NCI-H2029 (cell line): ENCODE data around the gene TMEM44.
A peak's percentile ranks its signal among the peaks of the same experiment; 100 is the strongest.
"Not testable (repeated sequence)": the region's sequence is repeated elsewhere in the genome, so short reads cannot be mapped to it uniquely, and the experiment has no call there.

Experiments
- DNase-seq: peaks from one replicate; lab custom pipeline; 2025; lab: John Stamatoyannopoulos, UW

Gene TMEM44

DNA sequence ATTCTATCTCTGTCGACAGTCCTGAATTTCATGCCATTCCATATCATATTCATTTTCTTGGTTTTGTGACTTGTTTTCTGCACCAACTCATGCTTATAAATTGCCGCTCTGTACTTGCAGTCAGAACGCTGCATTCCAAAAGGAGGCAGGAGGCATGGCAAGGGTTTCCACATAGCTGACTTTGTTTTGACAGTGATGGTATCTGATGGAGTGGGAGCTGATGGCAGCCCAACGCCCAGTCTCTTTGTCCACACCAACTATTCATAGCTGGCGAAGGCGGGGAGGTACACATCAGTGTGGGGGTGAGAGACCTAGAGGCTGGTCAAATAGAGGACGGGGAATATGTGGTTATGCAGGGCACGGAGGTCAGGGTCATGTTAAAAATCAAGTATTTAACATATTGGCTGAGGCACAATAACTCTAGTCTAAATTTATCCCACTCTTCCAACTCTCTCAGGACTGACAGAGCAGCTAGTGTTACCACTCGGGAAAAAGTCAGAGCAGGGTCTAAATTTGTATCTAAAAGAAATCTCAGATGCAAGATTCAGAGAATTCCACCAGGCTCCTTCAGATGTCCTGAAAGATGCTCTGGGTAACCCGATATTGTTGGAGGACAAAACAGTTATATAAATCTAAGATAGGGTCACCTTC, 78.6 kb downstream of the TMEM44 start:
- no peak for DNase-seq

DNA sequence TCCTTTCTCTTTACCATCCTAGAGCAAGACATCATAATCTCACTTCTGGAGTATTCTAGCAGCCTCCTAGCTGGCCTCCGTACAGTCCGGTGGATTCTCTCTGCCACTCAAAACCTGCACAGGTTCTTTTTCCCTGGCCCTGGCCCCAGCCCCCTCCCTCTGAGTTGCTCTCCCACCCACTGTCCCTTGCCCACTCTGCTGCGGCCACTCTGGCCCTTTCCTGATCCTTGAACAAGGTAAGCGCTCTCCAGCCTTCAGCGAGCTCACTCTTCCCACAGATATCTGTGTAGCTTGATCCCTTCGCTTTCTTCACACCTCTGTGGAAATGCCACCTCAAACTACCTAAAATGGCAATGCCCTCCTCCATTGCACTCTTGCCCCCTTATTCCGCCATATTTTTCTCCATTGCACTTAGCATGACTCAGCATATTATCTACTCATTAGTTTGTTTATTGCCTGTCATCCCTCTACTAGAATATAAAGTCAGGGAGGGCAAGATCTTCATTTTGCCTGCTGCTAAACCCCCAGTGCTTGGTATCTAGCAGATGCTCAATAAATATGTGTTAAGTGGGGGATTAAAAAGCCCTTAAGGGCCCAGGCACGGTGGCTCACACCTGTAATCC, 80.8 kb downstream of the TMEM44 start:
- no peak for DNase-seq

DNA sequence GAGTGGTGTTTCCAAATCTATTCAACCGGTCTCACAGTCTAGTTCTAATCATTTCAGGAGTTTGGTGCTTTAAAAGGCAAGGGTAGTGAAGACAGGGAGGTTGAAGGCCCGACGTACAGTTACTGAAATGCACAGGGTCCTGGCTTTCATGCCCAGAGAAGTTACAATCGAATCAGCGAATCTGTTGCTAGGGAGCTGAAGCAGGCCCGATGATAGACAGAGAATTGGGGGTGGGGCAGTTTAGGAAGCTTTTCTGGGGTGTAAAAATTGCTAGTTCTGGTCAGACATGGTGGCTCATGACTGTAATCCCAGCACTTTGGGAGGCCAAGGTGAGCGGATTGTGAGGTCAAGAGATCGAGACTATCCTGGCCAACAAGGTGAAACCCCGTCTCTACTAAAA, 83.4 kb downstream of the TMEM44 start:
- no peak for DNase-seq

DNA sequence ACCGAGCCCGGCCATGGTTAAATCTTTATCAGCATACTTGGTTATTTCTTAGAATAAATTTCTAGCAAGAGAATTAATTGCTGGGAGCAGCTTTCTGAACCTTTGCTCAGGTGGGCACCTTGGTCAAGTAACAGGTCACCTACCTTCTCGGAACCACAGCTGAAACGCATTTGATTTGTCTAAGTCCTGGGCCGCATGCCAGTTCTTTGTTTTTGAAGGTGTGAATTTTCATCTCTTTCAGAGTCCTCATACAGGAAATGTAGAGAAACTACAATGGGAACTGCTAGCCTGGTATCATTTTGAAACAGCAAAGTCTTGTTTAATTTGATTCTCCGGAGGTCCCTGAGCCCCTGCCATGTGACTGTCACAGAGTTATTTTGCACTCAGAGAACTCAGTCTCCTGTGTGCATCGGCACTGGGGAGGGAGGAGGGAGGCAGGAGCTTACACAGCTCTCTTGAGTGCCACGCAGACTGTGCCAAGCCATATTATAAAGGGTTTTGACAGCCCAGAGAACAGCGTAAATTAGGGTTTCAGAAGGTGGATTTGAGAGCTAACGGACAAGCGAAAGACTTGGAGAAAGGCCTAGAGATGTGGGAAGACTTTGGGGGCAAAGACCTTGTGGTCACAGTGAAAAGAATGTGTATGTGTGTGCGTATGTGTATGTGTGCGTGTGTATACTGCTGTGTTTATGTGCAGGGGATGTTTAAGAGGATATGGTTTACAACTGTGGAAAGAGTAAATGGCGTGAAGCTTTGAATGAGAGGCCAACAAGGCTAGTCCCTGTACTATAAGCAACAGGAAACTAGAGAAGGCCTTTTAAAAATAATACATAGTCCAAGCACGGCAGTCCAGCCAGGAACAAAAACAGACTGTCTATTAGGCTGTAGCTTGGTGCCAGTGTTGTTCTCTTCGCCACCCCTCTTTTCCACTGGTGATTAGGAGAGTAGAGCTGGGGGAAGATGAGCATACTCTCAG, 84.6 kb downstream of the TMEM44 start:
- peak; percentile 57 for DNase-seq

DNA sequence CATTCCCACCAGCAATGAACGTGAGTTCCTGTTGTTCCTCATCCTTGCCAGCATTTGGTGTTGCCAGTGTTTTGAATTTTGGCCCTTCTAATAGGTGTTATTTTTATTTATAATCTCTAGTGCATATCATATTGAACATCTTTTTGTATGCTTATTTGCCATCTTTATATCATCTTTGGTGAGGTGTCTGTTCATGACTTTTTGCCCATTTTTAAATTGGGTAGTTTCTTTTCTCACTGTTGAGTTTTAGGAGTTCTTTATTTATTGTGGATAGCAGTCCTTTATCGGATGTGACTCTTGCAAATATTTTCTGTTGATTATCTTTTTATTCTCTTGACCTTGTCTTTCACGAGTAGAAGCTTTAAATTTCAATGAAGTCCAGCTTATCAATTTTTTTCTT, 86.2 kb downstream of the TMEM44 start:
- DNase-seq: no peak

DNA sequence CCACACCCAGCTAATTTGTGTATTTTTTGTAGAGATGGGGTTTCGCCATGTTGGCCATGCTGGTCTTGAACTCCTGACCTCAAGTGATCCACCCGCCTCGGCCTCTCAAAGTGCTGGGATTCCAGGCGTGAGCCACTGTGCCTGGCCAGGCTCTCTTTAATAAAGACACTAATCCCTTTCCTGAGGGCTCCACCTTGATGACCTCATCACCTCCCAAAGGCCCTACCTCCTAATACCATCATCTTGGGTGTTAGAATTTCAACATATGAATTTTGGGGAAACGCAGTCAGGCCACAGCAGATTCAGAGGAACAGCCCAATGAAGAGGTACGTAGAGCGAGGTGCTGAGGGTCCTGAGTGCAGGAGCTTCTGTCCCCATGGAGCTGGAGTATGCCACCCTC, 87.7 kb downstream of the TMEM44 start:
- DNase-seq: not testable (repeated sequence)

DNA sequence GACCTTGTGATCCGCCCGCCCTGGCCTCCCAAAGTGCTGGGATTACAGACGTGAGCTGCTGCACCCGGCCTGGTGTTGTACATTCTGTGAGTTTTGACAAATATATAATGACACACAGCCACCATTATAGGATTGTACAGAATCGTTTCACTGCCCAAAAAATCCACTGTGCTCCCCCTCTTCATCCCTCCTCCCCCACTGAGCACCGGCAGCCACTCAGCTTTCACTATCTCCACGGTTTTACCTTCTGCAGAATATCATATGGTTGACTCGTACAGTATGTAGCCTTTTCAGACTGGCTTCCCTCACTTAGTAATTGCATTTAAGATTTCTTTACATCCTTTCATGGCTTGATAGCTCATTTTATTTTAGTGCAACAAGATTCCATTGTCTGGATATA, 89.7 kb downstream of the TMEM44 start:
- no peak for DNase-seq

DNA sequence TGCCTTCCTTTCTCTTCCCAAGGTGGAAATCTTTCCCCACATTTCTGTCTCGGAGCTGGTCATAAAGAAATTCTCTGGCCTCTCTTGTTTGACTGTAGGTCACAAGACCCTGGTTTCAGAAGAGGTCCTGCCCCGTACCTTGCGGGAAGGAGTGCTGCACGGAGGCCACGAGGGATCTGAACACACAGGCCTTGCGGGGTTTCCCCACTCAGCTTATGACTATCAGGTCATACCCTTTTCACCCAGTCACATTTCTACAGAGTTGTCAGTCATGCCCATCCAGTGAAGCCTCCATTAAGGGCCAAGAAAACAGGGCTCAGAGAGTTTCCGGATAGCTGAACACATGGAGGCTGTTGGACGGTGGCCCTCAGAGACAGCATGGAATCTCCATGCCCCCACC, 91.7 kb downstream of the TMEM44 start:
- no peak for DNase-seq

DNA sequence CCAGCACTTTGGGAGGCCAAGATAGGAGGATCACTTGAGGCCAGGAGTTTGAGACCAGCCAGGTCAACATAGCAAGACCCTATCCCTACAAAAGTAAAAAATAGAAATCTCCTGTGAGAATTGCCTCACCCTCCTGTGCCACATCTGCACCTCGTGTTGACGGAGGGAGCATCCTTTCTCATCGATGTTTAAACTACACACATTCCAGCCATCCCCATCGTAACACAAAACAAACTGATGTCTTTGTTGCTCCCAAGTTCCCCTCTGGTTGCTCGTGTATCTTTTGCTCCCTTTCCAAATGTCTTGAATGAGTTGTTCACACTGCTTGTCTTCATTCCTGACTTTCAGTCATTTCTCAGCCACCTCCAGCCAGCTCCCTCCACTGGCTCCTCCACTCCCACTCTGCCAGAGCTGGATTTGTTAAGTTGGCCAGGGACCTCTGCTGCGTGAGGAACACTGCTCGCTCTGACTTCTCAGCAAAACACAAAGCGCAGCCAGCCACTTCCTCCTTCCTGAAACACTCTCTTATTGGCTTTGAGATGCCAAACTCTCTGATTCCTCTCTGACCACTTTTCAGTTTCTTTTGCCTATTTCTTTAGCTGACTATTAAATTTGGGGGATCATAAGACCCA, 92.8 kb downstream of the TMEM44 start:
- DNase-seq: no peak

DNA sequence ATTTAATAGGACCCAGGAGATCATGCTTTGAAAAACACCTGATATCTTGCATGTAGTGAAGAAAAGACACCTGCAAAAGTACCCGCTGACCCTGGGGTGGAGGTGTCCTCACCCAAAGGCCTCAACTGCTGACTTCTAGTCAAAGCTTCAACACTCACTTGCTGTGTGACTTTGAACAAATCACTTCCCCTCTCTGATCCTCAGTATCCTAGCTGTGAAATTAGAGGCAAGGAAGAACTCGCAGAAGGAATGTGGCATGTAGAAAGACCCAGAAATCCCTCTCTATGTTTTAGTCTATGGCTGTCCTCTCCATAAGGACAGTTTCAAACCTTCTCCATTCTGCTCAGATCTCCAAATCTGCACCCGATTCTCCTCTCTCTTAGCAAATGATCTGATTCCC, 93.7 kb downstream of the TMEM44 start:
- DNase-seq: no peak

DNA sequence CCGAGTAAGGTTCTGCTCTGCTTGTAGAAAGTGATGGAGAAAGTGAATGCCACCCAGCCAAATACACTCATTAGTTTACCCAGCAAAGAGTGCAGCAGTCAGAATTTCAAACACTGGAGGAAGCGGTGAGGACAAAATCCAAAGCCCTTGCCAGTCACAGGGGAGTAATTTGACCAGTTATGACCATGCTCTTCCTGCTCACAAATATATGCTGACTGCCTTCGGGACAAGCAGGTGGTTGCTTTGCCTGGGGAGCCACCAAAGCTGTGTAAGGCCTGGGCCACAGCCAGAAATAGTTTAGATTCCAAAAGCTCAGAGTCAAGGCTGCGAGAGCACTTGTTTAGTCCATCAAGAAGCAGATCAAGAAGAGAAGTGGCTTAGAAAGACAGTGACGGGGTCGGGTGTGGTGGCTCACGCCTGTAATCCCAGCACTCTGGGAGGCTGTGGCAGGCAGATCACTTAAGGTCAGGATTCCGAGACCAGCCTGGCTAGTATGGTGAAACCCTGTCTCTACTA, 95.4 kb downstream of the TMEM44 start:
- DNase-seq: peak; percentile 66
